SK-N-SH (cell line): ENCODE data around the gene CELA3A. TPM values are rescaled to one million over a fixed set of nuclear protein-coding genes. Genes with fewer than 3 reads are reported as not detected.
A peak's percentile ranks its signal among the peaks of the same experiment; 100 is the strongest.

Experiments used
- CTCF ChIA-PET: fragments of 300-600, 350-600 bp; formaldehyde crosslinking; extraction: SDS; loops from one replicate; lab custom pipeline; 2021; lab: Yijun Ruan, JAX
- POLR2A ChIA-PET: fragments of 350-600 bp; sonication (Branson Sonifier 250); formaldehyde crosslinking; extraction: SDS; loops from one replicate; lab custom pipeline; 2020; ENCODE audit warnings: antibody characterized with exemption, inconsistent platforms; lab: Yijun Ruan, JAX
- DNase-seq: peaks from one replicate; pipeline ENCODE4 v3.0.0; 2012
- H2AFZ ChIP-seq: fragments of 200-600 bp; sonication (generic); 2 replicates; pipeline ENCODE4 v1.8.1; 2016; ENCODE audit warnings: antibody characterized with exemption, mild to moderate bottlenecking, low read depth
- H3F3A ChIP-seq: fragments of 200-600 bp; sonication (generic); replicated peaks from 2 replicates; pipeline ENCODE3; 2016; ENCODE audit warnings: antibody characterized with exemption, mild to moderate bottlenecking; ENCODE audit not compliant: insufficient read depth
- H3K27ac ChIP-seq, 2 experiments: fragments of 200-500 bp in 1 of 2; fragments of 200-600 bp in 1 of 2; sonication (Bioruptor generic) in 1 of 2; sonication (generic), shearing (Covaris generic) in 1 of 2; 2 replicates each; pipeline versions ENCODE4 v1.5.1 to v1.6.1; 2014 to 2016; ENCODE audit warnings: low read depth in 2 of 2, inconsistent platforms in 1 of 2, low read length in 1 of 2, mild to moderate bottlenecking in 1 of 2, mixed read lengths in 1 of 2
- H3K27me3 ChIP-seq: fragments of 200-600 bp; sonication (generic), shearing (Covaris generic); 2 replicates; pipeline ENCODE4 v1.6.1; 2016; ENCODE audit warnings: mixed run types; ENCODE audit not compliant: insufficient read depth
- H3K36me3 ChIP-seq, 2 experiments: fragments of 200-500 bp in 1 of 2; fragments of 200-600 bp in 1 of 2; sonication (Bioruptor generic) in 1 of 2; sonication (generic) in 1 of 2; replicated peaks in 1 of 2; 2 replicates each; pipeline versions ENCODE3 to v1.5.1; 2014 to 2016; ENCODE audit warnings: low read length in 1 of 2, mild to moderate bottlenecking in 1 of 2; ENCODE audit not compliant: insufficient read depth in 2 of 2, control insufficient read depth in 1 of 2
- H3K4me1 ChIP-seq, 2 experiments: fragments of 200-500 bp in 1 of 2; fragments of 200-600 bp in 1 of 2; sonication (Bioruptor generic) in 1 of 2; sonication (generic), shearing (Covaris generic) in 1 of 2; 2 replicates each; pipeline versions ENCODE4 v1.5.1 to v1.6.1; 2014 to 2016; ENCODE audit warnings: low read depth in 1 of 2, low read length in 1 of 2, mixed run types in 1 of 2; ENCODE audit not compliant: insufficient read depth in 2 of 2, control insufficient read depth in 1 of 2
- H3K4me2 ChIP-seq: fragments of 200-600 bp; sonication (generic), shearing (Covaris generic); 2 replicates; pipeline ENCODE4 v1.6.1; 2017; ENCODE audit warnings: mixed run types
- H3K4me3 ChIP-seq, 2 experiments: fragments of 200-500 bp in 1 of 2; fragments of 200-600 bp in 1 of 2; sonication (Bioruptor generic) in 1 of 2; sonication (generic), shearing (Covaris generic) in 1 of 2; 2 replicates each; pipeline versions ENCODE4 v1.5.1 to v1.8.1; 2014 to 2016; ENCODE audit warnings: low read depth in 2 of 2, inconsistent platforms in 1 of 2, low read length in 1 of 2, mild to moderate bottlenecking in 1 of 2, mixed read lengths in 1 of 2, moderate library complexity in 1 of 2
- H3K79me2 ChIP-seq: fragments of 200-600 bp; sonication (generic); 2 replicates; pipeline ENCODE4 v1.8.1; 2017; ENCODE audit warnings: mild to moderate bottlenecking; ENCODE audit not compliant: insufficient read depth
- H3K9ac ChIP-seq: fragments of 200-600 bp; sonication (generic); 2 replicates; pipeline ENCODE4 v1.6.1; 2017; ENCODE audit warnings: mixed run types
- H3K9me2 ChIP-seq: fragments of 200-600 bp; sonication (generic); 2 replicates; pipeline ENCODE4 v1.6.1; 2017; ENCODE audit warnings: mixed run types
- H3K9me3 ChIP-seq: fragments of 200-600 bp; sonication (generic); 2 replicates; pipeline ENCODE4 v1.6.1; 2017; ENCODE audit warnings: mixed run types, mild to moderate bottlenecking, moderate library complexity
- H4K20me1 ChIP-seq: fragments of 200-600 bp; sonication (generic); 2 replicates; pipeline ENCODE4 v1.6.1; 2017; ENCODE audit warnings: mild to moderate bottlenecking, mixed run types; ENCODE audit not compliant: insufficient read depth
- CHD2 ChIP-seq: fragments of 150-350 bp; IDR thresholded peaks from 2 replicates; pipeline ENCODE4 v1.6.1; 2018; ENCODE audit warnings: low read length; ENCODE audit not compliant: partially characterized antibody
- EP300 ChIP-seq, 2 experiments: IDR thresholded peaks; 2 replicates each; pipeline versions ENCODE4 v1.4.0 to v1.6.1; 2012; ENCODE audit warnings: borderline replicate concordance in 1 of 2, low read depth in 1 of 2, low read length in 1 of 2
- EZH2phosphoT487 ChIP-seq: fragments of 200-600 bp; sonication (generic); IDR thresholded peaks from 2 replicates; pipeline ENCODE4 v1.6.1; 2017; ENCODE audit warnings: low read depth, mixed run types, mild to moderate bottlenecking, antibody characterized with exemption, moderate library complexity, borderline replicate concordance
- FOSL2 ChIP-seq: IDR thresholded peaks from 2 replicates; pipeline ENCODE4 v1.4.0; 2012; ENCODE audit warnings: low read depth, mild to moderate bottlenecking, moderate library complexity, borderline replicate concordance
- FOXJ3 ChIP-seq: sonication (generic); formaldehyde crosslinking; IDR thresholded peaks from 2 replicates; pipeline ENCODE4 v1.5.1; 2020; ENCODE audit warnings: mild to moderate bottlenecking, missing genetic modification reagents
- GATA2 ChIP-seq: sonication (generic); formaldehyde crosslinking; IDR thresholded peaks from 2 replicates; pipeline ENCODE4 v1.5.0; 2020; ENCODE audit warnings: mild to moderate bottlenecking, missing genetic modification reagents
- JUND ChIP-seq: IDR thresholded peaks from 2 replicates; pipeline ENCODE4 v1.4.0; 2012
- MXI1 ChIP-seq: IDR thresholded peaks from 2 replicates; pipeline ENCODE4 v1.6.1; 2012; ENCODE audit warnings: mild to moderate bottlenecking, low read depth, low read length, improper control_type of control experiment
- NRF1 ChIP-seq: IDR thresholded peaks from 2 replicates; pipeline ENCODE4 v1.6.1; 2012; ENCODE audit warnings: low read depth, mild to moderate bottlenecking, low read length
- POLR2AphosphoS5 ChIP-seq: IDR thresholded peaks from 2 replicates; pipeline ENCODE4 v1.6.1; 2012; ENCODE audit warnings: low read depth, low read length
- RAD21 ChIP-seq: IDR thresholded peaks from 2 replicates; pipeline ENCODE4 v1.6.1; 2012; ENCODE audit warnings: mild to moderate bottlenecking, low read length
- RCOR1 ChIP-seq: fragments of 150-350 bp; IDR thresholded peaks from 2 replicates; pipeline ENCODE4 v1.6.1; 2017; ENCODE audit warnings: antibody characterized with exemption, low read length
- RXRA ChIP-seq: IDR thresholded peaks from 2 replicates; pipeline ENCODE4 v1.4.0; 2012; ENCODE audit warnings: low read depth, mild to moderate bottlenecking, borderline replicate concordance
- SIN3A ChIP-seq: IDR thresholded peaks from 2 replicates; pipeline ENCODE4 v1.6.1; 2012; ENCODE audit warnings: low read depth, mild to moderate bottlenecking, low read length, moderate library complexity, borderline replicate concordance
- SMC3 ChIP-seq: IDR thresholded peaks from 2 replicates; pipeline ENCODE4 v1.6.1; 2012; ENCODE audit warnings: low read depth, low read length, improper control_type of control experiment
- TAF1 ChIP-seq: IDR thresholded peaks from 2 replicates; pipeline ENCODE4 v1.6.1; 2012; ENCODE audit warnings: low read depth, mild to moderate bottlenecking, low read length, moderate library complexity, borderline replicate concordance
- TCF12 ChIP-seq: IDR thresholded peaks from 2 replicates; pipeline ENCODE4 v1.4.0; 2012
- TEAD4 ChIP-seq: IDR thresholded peaks from 2 replicates; pipeline ENCODE4 v1.4.0; 2012; ENCODE audit warnings: mild to moderate bottlenecking, borderline replicate concordance; ENCODE audit not compliant: insufficient read depth
- WGBS: methylation state at CpG from one replicate; pipeline ENCODE4 v1.1.6; 2017; ENCODE audit warnings: low lambda C conversion rate; 5-methylcytosine and 5-hydroxymethylcytosine counted together
- polyA plus RNA-seq, 3 experiments: library from polyadenylated mRNA; depleted of rRNA; stranded (reverse); fragments of >200 nt; gene quantifications; 2 replicates each; pipeline ENCODE4 v1.2.3, GENCODE V29; 2012
- TF ChIP-seq, protein P1 (sequence below): IDR thresholded peaks from 2 replicates; pipeline ENCODE4 v1.4.0; 2012; ENCODE audit warnings: low read depth
- TF ChIP-seq, protein P2 (sequence below): IDR thresholded peaks from 2 replicates; pipeline ENCODE4 v1.6.1; 2012; ENCODE audit warnings: mild to moderate bottlenecking, low read depth, low read length, moderate library complexity
- TF ChIP-seq, protein P3 (sequence below): fragments of 150-350 bp; IDR thresholded peaks from 2 replicates; pipeline ENCODE4 v1.6.1; 2017; ENCODE audit warnings: antibody characterized with exemption, low read length, low read depth, borderline replicate concordance
- TF ChIP-seq, protein P4 (sequence below): fragments of 150-350 bp; IDR thresholded peaks from 2 replicates; pipeline ENCODE4 v1.6.1; 2016; ENCODE audit warnings: mild to moderate bottlenecking, low read depth, low read length
- TF ChIP-seq, protein P5 (sequence below): IDR thresholded peaks from 2 replicates; pipeline ENCODE4; 2012

CELA3A gene
- polyA plus RNA-seq, 1 of the 3 experiments (the other 2 are of a cell fraction) = not detected

DNA sequence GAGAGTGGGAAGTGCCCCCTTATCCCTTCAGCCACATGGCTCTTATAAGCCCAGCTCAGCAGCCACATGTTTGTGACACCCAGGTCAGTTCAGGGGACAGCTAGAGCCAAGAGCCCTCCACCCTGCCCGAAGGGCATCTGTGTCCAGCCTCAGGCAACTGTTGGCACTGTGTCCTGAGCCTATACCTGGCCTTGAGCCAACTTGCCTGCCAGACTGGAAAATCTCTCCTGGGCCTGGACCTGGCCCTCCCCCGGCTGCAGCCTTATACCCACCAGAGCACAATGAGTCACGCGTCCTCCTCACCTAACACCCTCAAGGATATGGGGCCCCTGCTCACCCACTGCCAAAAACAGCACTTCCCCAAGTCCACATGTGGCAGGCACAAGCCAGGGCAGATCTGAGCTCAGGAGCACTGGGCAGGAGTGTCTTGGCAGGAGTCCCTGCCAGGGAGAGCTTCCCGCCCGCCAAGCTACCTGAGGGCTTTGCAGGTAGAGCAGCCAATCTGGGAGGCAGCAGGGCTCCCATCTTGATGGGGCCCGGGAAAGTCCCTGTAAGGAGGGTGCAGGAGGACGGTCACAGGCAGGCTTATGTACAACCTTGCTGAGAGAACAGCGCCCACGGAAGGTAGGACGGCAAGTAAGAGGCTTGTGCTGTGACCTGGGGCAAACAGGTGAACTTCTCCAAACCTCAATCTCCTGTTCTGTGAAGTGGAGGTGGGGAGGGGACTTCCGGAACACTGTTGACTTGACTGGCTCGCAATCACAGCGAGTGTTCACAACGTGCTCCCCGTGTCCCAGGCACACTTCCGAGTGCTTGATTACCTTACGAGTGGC is 44.5 kb upstream of the CELA3A start (continued):
- TF ChIP-seq EP300 (IDR thresholded peaks at IDR 0.05; ENCODE audit: borderline replicate concordance in 1 of 2, low read depth in 1 of 2, low read length in 1 of 2) (0 out of 4 replicates have a peak, but pooled peaks of 1 of the 2 experiments have one; percentile 38), FOXJ3 (CRISPR knock-in tag) (no peak), RCOR1 (no peak), RXRA (no peak), NRF1 (no peak), JUND (peak; percentile 43), POLR2AphosphoS5 (no peak), SIN3A (no peak), FOSL2 (peak; percentile 73; the same call in 1 of the 2 replicates), RAD21 (no peak)
- TF ChIP-seq, protein P1, sequence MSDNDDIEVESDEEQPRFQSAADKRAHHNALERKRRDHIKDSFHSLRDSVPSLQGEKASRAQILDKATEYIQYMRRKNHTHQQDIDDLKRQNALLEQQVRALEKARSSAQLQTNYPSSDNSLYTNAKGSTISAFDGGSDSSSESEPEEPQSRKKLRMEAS = peak; percentile 86
- TF ChIP-seq, protein P2, sequence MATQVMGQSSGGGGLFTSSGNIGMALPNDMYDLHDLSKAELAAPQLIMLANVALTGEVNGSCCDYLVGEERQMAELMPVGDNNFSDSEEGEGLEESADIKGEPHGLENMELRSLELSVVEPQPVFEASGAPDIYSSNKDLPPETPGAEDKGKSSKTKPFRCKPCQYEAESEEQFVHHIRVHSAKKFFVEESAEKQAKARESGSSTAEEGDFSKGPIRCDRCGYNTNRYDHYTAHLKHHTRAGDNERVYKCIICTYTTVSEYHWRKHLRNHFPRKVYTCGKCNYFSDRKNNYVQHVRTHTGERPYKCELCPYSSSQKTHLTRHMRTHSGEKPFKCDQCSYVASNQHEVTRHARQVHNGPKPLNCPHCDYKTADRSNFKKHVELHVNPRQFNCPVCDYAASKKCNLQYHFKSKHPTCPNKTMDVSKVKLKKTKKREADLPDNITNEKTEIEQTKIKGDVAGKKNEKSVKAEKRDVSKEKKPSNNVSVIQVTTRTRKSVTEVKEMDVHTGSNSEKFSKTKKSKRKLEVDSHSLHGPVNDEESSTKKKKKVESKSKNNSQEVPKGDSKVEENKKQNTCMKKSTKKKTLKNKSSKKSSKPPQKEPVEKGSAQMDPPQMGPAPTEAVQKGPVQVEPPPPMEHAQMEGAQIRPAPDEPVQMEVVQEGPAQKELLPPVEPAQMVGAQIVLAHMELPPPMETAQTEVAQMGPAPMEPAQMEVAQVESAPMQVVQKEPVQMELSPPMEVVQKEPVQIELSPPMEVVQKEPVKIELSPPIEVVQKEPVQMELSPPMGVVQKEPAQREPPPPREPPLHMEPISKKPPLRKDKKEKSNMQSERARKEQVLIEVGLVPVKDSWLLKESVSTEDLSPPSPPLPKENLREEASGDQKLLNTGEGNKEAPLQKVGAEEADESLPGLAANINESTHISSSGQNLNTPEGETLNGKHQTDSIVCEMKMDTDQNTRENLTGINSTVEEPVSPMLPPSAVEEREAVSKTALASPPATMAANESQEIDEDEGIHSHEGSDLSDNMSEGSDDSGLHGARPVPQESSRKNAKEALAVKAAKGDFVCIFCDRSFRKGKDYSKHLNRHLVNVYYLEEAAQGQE = peak; percentile 23; the same call in 1 of the 2 replicates
- TF ChIP-seq, protein P3, sequence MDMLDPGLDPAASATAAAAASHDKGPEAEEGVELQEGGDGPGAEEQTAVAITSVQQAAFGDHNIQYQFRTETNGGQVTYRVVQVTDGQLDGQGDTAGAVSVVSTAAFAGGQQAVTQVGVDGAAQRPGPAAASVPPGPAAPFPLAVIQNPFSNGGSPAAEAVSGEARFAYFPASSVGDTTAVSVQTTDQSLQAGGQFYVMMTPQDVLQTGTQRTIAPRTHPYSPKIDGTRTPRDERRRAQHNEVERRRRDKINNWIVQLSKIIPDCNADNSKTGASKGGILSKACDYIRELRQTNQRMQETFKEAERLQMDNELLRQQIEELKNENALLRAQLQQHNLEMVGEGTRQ = no peak

DNA sequence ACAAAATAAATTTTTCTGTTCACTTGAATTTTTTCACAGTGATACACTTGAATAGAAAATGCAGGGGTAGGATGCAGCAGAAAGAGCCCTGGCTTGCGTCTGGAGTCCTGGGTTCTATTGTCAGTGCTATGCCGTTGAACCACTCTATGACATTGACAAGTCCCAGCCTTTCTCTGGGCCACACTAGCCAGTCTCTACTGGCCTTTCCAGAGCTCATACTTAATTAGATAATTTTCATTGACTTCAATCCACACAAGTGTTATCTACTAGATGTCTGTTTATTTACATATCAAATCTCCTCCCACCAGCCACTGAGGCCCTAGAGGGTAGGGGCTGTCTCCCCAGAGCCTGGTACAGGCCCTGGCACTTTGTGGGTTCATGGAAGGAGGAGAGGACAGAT is 40.1 kb upstream of the CELA3A start:
- H3K27me3 ChIP-seq = no peaks in the 10 kb centered on the region
- peaks cover 8 to 21% of the 10 kb centered on the region in 2 experiments; a peak in 3 of 4 replicates for H3K4me1 ChIP-seq
- CTCF ChIA-PET = interaction anchor here (0.8 to 0.9 kb wide), 2 partner anchors 22 to 24 kb away, joined by 3 read pairs; partner anchors contain the start of gene HSPG2
- H3K4me3 ChIP-seq = no peak overlapping the region
- H3K9ac ChIP-seq = no peak overlapping the region
- DNase-seq = peak; percentile 69
- no peaks in the 10 kb centered on the region for H4K20me1 ChIP-seq
- H3K79me2 ChIP-seq = no peaks in the 10 kb centered on the region
- H2AFZ ChIP-seq = no peak overlapping the region
- POLR2A ChIA-PET = no interaction called here
- WGBS = 53% methylated on average over 2 of the region's 2 CpGs
- H3K9me3 ChIP-seq = no peaks in the 10 kb centered on the region
- H3K4me2 ChIP-seq = no peak overlapping the region
- H3K27ac ChIP-seq = peak overlapping the region in 1 of 2 experiments; percentile 24; a peak in 1 of 4 replicates
- H3K9me2 ChIP-seq = no peaks in the 10 kb centered on the region
- H3F3A ChIP-seq = no peaks in the 10 kb centered on the region
- H3K36me3 ChIP-seq = no peaks in the 10 kb centered on the region
- TF ChIP-seq, protein P4, sequence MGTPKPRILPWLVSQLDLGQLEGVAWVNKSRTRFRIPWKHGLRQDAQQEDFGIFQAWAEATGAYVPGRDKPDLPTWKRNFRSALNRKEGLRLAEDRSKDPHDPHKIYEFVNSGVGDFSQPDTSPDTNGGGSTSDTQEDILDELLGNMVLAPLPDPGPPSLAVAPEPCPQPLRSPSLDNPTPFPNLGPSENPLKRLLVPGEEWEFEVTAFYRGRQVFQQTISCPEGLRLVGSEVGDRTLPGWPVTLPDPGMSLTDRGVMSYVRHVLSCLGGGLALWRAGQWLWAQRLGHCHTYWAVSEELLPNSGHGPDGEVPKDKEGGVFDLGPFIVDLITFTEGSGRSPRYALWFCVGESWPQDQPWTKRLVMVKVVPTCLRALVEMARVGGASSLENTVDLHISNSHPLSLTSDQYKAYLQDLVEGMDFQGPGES = no peak
- peak; percentile 73; the same call in 1 of the 2 replicates for TF ChIP-seq FOXJ3 (CRISPR knock-in tag)
- TF ChIP-seq EZH2phosphoT487 = no peak
- no peak for TF ChIP-seq SMC3
- no peak for TF ChIP-seq MXI1
- TF ChIP-seq, protein P5, sequence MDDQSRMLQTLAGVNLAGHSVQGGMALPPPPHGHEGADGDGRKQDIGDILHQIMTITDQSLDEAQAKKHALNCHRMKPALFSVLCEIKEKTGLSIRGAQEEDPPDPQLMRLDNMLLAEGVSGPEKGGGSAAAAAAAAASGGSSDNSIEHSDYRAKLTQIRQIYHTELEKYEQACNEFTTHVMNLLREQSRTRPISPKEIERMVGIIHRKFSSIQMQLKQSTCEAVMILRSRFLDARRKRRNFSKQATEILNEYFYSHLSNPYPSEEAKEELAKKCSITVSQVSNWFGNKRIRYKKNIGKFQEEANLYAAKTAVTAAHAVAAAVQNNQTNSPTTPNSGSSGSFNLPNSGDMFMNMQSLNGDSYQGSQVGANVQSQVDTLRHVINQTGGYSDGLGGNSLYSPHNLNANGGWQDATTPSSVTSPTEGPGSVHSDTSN = no peak
- peak; percentile 46 for TF ChIP-seq GATA2 (CRISPR knock-in tag)
- no peak for TF ChIP-seq TAF1
- no peak for TF ChIP-seq TEAD4
- peak; percentile 55 for TF ChIP-seq CHD2
- peak; percentile 4; the same call in 1 of the 2 replicates for TF ChIP-seq RAD21
- TF ChIP-seq TCF12 = peak; percentile 47; the same call in 1 of the 2 replicates
